Thymus (tissue), 14 donors: ENCODE data around the gene CACNA2D4. TPM values are rescaled to one million over a fixed set of nuclear protein-coding genes. Genes with fewer than 3 reads are reported as not detected.

Experiments used
- DNase-seq, 9 donors: peaks; one replicate each; pipeline ENCODE4 v3.0.0-alpha.2; 2013; ENCODE audit warnings: low spot score in 9 of 9, low read depth in 6 of 9, missing footprints in 1 of 9
- H3K27ac ChIP-seq, 2 donors: one replicate each; pipeline ENCODE4 v1.5.1; 2013; ENCODE audit warnings: control low read depth in 1 of 2, low read depth in 1 of 2, low read length in 1 of 2, mild to moderate bottlenecking in 1 of 2, moderate library complexity in 1 of 2
- H3K27me3 ChIP-seq, 2 donors: one replicate each; pipeline ENCODE4 v1.5.1; 2013; ENCODE audit warnings: low read length in 1 of 2; ENCODE audit not compliant: control insufficient read depth in 2 of 2, insufficient read depth in 1 of 2
- H3K36me3 ChIP-seq, 2 donors: one replicate each; pipeline ENCODE4 v1.5.1; 2013; ENCODE audit warnings: low read length in 1 of 2, mild to moderate bottlenecking in 1 of 2, moderate library complexity in 1 of 2; ENCODE audit not compliant: control insufficient read depth in 2 of 2, insufficient read depth in 2 of 2
- H3K4me1 ChIP-seq, 2 donors: one replicate each; pipeline ENCODE4 v1.5.1; 2013; ENCODE audit warnings: low read length in 2 of 2; ENCODE audit not compliant: control insufficient read depth in 2 of 2, insufficient read depth in 2 of 2
- H3K4me3 ChIP-seq, 2 donors: one replicate each; pipeline ENCODE4 v1.5.1; 2013; ENCODE audit warnings: low read length in 2 of 2, control low read depth in 1 of 2, mild to moderate bottlenecking in 1 of 2
- H3K9me3 ChIP-seq, 2 donors: one replicate each; pipeline ENCODE4 v1.5.1; 2013; ENCODE audit warnings: low read length in 1 of 2, mild to moderate bottlenecking in 1 of 2; ENCODE audit not compliant: control insufficient read depth in 2 of 2, insufficient read depth in 1 of 2
- WGBS: extraction: QIAGEN DNeasy Blood & Tissue Kit; methylation state at CpG from one replicate; pipeline ENCODE4 v1.1.7; 2013; 5-methylcytosine and 5-hydroxymethylcytosine counted together
- long read RNA-seq, 10 donors: transcript quantifications; one replicate each; lab custom pipeline, GENCODE V29; 2026
- polyA plus RNA-seq: library from polyadenylated mRNA; stranded (reverse); fragments of 200-250 nt; gene quantifications from one replicate; pipeline ENCODE4 v1.2.3, GENCODE V29; 2013
- total RNA-seq: library from RNA; stranded (reverse); fragments of 120-200 nt; gene quantifications from one replicate; pipeline ENCODE4 v1.2.4, GENCODE V29; 2013
- donor health status: healthy.

The CACNA2D4 gene, protein sequence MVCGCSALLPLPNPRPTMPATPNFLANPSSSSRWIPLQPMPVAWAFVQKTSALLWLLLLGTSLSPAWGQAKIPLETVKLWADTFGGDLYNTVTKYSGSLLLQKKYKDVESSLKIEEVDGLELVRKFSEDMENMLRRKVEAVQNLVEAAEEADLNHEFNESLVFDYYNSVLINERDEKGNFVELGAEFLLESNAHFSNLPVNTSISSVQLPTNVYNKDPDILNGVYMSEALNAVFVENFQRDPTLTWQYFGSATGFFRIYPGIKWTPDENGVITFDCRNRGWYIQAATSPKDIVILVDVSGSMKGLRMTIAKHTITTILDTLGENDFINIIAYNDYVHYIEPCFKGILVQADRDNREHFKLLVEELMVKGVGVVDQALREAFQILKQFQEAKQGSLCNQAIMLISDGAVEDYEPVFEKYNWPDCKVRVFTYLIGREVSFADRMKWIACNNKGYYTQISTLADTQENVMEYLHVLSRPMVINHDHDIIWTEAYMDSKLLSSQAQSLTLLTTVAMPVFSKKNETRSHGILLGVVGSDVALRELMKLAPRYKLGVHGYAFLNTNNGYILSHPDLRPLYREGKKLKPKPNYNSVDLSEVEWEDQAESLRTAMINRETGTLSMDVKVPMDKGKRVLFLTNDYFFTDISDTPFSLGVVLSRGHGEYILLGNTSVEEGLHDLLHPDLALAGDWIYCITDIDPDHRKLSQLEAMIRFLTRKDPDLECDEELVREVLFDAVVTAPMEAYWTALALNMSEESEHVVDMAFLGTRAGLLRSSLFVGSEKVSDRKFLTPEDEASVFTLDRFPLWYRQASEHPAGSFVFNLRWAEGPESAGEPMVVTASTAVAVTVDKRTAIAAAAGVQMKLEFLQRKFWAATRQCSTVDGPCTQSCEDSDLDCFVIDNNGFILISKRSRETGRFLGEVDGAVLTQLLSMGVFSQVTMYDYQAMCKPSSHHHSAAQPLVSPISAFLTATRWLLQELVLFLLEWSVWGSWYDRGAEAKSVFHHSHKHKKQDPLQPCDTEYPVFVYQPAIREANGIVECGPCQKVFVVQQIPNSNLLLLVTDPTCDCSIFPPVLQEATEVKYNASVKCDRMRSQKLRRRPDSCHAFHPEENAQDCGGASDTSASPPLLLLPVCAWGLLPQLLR
- 5.1 TPM for total RNA-seq
- polyA plus RNA-seq: 4.9 TPM
- long read RNA-seq, donor 1: 0 reads
- long read RNA-seq, donor 2: 0 reads
- long read RNA-seq, donor 3, partial matches to known transcripts: 0 of 3 reads
- long read RNA-seq, donor 3, other reads (novel, unspliced or antisense): 0 of 3 reads
- long read RNA-seq, donor 4: 0 reads
- long read RNA-seq, donor 5: 0 reads
- long read RNA-seq, donor 6: 0 reads
- long read RNA-seq, donor 7, partial matches to known transcripts: 0 of 1 reads
- long read RNA-seq, donor 7, other reads (novel, unspliced or antisense): 0 of 1 reads
- long read RNA-seq, donor 8: 0 reads
- long read RNA-seq, donor 9, partial matches to known transcripts: 0 of 2 reads
- long read RNA-seq, donor 9, other reads (novel, unspliced or antisense): 0 of 2 reads
- long read RNA-seq, donor 10: 0 reads

GRCh38 chr12:1918081-1918883 is at the start of gene CACNA2D4:
TSS of gene CACNA2D4 (minus strand) at chr12:1918652. CDS start at chr12:1918473, 179 bp downstream.
- Histone ChIP-seq H3K27me3 (peaks cover 0 to 21% of the 10 kb centered on the region in 2 donors), H3K4me1 (peaks cover 36 to 74% of the 10 kb centered on the region in 2 donors), H3K9me3 (no peaks in the 10 kb centered on the region), H3K36me3 (no peaks in the 10 kb centered on the region), H3K4me3 (peak within 1 kb of the TSS; percentile 6 to 13), H3K27ac (peak within 1 kb of the TSS; percentile 0 to 3)
- WGBS: 50% methylated on average over 18 of the region's 18 CpGs
- DNase-seq: peak in 1 of 9 donors; percentile 43

- H3K9me3 ChIP-seq: no peaks in the 10 kb centered on the region
- no peaks in the 10 kb centered on the region for H3K4me1 ChIP-seq
- WGBS: 96% methylated on average over 4 of the region's 4 CpGs
- H3K27me3 ChIP-seq: no peaks in the 10 kb centered on the region
- H3K36me3 ChIP-seq: peaks cover 5 to 21% of the 10 kb centered on the region in 2 donors
- no peak overlapping the region for H3K27ac ChIP-seq
- no peak overlapping the region for H3K4me3 ChIP-seq
- no peak for DNase-seq
These were observed 48.2 kb upstream of the CACNA2D4 start for GRCh38 chr12:1966561-1967226.

DNA sequence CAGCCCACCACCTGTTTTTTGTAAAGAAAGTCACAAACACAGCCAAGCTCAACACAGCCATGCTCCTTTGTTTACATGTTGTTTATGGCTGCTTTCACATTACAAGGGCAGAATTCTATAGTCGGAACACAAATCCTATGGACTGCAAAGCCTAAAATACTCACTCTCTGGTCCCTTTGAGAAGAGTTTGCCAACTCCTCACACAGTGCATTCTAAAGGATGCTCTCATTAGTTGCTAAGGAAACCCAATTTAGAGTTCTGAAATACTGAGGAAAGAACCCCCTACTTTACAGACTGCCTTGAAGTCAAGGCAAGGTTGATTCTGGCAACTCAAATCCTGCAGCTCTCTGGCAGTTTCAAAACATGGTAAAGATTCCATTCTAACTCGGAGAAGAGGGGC is 47.5 kb upstream of the CACNA2D4 start:
- H3K9me3 ChIP-seq: no peaks in the 10 kb centered on the region
- H3K27me3 ChIP-seq: no peaks in the 10 kb centered on the region
- WGBS: 98% methylated on average over 2 of the region's 2 CpGs
- H3K4me1 ChIP-seq: no peaks in the 10 kb centered on the region
- no peak overlapping the region for H3K27ac ChIP-seq
- no peak overlapping the region for H3K4me3 ChIP-seq
- H3K36me3 ChIP-seq: peaks cover 5 to 21% of the 10 kb centered on the region in 2 donors
- DNase-seq: no peak

DNA sequence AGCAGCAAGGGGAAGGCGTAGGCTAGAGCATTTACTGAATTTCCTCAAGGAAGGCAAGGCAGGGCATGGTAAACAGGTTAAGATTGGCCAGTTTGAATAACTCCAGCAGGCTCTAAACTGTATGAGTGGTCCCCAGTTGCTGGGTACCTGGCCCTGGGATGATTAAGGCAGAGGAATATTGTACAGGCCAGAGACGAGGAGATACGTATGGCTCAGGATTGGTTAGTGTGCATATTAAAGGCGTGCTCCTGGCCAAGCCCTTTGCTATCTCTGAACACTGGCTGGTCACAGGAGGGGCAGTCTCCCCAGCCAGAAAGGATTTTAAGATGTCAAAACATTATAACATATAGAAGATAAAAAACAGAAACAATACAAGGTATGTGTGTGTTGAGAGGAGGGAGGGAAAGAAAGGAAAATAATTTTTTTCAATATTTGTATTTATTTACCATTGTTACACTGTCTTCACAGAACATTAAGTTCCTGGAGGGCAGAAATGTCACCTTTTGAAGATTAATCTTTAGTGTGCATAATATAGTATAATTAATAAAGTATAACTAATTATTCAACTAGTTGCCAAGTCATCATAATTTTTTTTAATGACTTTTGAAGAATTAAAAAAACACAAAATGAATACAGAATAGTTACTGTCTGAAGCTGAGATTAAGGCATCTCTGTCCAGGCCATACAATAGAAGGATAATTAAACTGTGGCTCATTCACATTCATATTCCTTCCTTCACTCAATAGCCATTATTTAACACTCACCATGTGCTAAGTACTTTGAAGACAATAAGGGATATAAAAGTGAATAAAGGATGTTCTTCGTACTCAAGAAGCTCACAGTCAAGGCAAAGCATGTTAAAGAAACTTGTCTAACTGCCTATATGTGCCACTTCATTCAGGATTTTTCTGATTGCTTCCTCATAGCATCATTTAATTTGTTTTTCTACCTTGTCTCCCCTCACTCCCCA is 43.9 kb upstream of the CACNA2D4 start:
- Histone ChIP-seq H3K27ac (no peak overlapping the region), H3K27me3 (no peaks in the 10 kb centered on the region), H3K4me3 (no peak overlapping the region), H3K9me3 (no peaks in the 10 kb centered on the region), H3K4me1 (no peaks in the 10 kb centered on the region), H3K36me3 (peaks cover 5 to 21% of the 10 kb centered on the region in 2 donors)
- no peak for DNase-seq
- 99% methylated on average over 5 of the region's 5 CpGs for WGBS

DNA sequence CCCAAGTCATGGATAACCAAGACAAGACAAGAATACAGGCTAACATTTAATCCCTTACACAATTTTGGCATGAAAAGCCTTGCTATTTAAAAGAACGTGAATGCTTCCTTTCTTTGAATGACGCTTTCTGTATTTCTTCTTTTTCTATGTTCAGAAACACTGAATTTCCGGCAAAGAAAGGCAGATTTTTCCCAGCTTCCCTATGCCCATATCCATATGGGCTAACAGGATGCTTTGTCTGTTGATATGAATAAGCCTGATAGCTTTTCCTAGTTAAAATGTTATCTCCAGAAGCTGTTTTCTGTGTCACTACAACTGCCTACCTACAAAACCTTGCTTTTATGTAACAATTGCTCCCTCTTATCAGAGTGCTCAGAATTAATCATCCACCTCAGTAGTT is 38.3 kb upstream of the CACNA2D4 start:
- over 99% methylated on average over 3 of the region's 3 CpGs for WGBS
- Histone ChIP-seq H3K9me3 (no peaks in the 10 kb centered on the region), H3K27ac (no peak overlapping the region), H3K27me3 (no peaks in the 10 kb centered on the region), H3K4me1 (no peaks in the 10 kb centered on the region), H3K36me3 (peaks cover 18 to 20% of the 10 kb centered on the region in 2 donors), H3K4me3 (no peak overlapping the region)
- DNase-seq: no peak

DNA sequence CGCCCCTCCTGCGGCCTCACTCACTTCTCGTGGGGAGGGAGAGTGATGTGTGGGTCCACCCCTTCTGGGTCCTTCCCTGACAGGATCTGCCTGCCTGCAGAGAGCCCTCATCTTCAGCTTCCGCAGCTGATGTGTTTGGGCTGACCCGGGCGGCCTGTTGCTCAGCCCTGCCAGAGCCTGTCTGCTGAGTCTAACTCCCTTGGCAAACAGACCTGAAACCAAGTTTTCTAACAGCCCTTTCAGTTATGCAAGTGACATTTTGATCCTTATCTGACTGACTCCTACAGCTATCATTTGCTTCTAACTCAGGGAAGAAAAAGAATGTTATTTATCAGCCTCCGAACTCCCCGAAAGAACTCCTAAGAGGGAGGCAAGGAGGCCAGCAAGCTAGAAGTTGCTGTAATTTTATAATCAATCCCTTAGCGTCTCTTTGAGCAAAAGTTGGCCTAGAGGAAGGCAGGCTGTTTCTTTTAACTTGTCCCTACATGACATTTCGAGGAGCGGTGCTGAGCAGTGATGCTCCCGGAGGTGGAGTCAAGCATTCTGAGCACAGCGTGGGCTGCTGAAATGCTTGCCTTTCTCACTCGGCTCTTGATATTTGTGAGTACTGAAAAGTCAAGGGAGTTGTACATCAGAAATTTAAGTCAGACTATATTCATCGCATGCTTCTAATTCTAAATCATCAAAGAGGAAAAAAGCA is 31.5 kb upstream of the CACNA2D4 start:
- Histone ChIP-seq H3K4me3 (no peak overlapping the region), H3K36me3 (peaks cover 46 to 57% of the 10 kb centered on the region in 2 donors), H3K27ac (peak overlapping the region in 1 of 2 donors; percentile 3), H3K4me1 (peaks cover 0 to 2% of the 10 kb centered on the region in 2 donors), H3K9me3 (no peaks in the 10 kb centered on the region), H3K27me3 (no peaks in the 10 kb centered on the region)
- peak in 1 of 9 donors; percentile 13 for DNase-seq
- WGBS: 93% methylated on average over 15 of the region's 15 CpGs
